HEK293 (cell line): ENCODE measurements around the gene FXYD1.

Experiments used
- GFI1B ChIP-seq: fragments of 450-650 bp; formaldehyde crosslinking; IDR thresholded peaks from 2 replicates; pipeline ENCODE4 v1.5.1; 2016; ENCODE audit warnings: missing biosample characterization, missing genetic modification characterization
- GLI2 ChIP-seq: fragments of 450-650 bp; formaldehyde crosslinking; IDR thresholded peaks from 2 replicates; pipeline ENCODE4; 2017; ENCODE audit warnings: missing biosample characterization, missing genetic modification characterization, low read depth, borderline replicate concordance
- MZF1 ChIP-seq: fragments of 450-650 bp; formaldehyde crosslinking; IDR thresholded peaks from 2 replicates; pipeline ENCODE4 v1.5.1; 2017; ENCODE audit warnings: missing biosample characterization, missing genetic modification characterization, borderline replicate concordance
- SP2 ChIP-seq: fragments of 450-650 bp; formaldehyde crosslinking; IDR thresholded peaks from 2 replicates; pipeline ENCODE4 v1.5.1; 2016; ENCODE audit warnings: missing biosample characterization, missing genetic modification characterization
- ZBTB1 ChIP-seq: fragments of 450-650 bp; formaldehyde crosslinking; IDR thresholded peaks from 2 replicates; pipeline ENCODE4 v1.5.1; 2016; ENCODE audit warnings: missing biosample characterization, missing genetic modification characterization
- ZEB2 ChIP-seq: fragments of 450-650 bp; formaldehyde crosslinking; IDR thresholded peaks from 2 replicates; pipeline ENCODE4 v1.5.1; 2016; ENCODE audit warnings: missing biosample characterization, missing genetic modification characterization
- ZFP37 ChIP-seq: fragments of 450-650 bp; formaldehyde crosslinking; IDR thresholded peaks from 2 replicates; pipeline ENCODE4 v1.5.1; 2016; ENCODE audit warnings: missing biosample characterization, missing genetic modification characterization
- ZNF132 ChIP-seq: fragments of 450-650 bp; formaldehyde crosslinking; IDR thresholded peaks from 2 replicates; pipeline ENCODE4 v1.5.1; 2017; ENCODE audit warnings: missing biosample characterization, missing genetic modification characterization, borderline replicate concordance
- ZNF239 ChIP-seq: fragments of 450-650 bp; formaldehyde crosslinking; IDR thresholded peaks from 2 replicates; pipeline ENCODE4 v1.5.1; 2016; ENCODE audit warnings: missing biosample characterization, missing genetic modification characterization
- ZNF48 ChIP-seq: fragments of 450-650 bp; formaldehyde crosslinking; IDR thresholded peaks from 2 replicates; pipeline ENCODE4 v1.5.1; 2016; ENCODE audit warnings: missing biosample characterization, missing genetic modification characterization
- ZNF501 ChIP-seq: fragments of 450-650 bp; formaldehyde crosslinking; IDR thresholded peaks from 2 replicates; pipeline ENCODE4 v1.5.1; 2016; ENCODE audit warnings: missing biosample characterization, missing genetic modification characterization
- ZNF529 ChIP-seq: fragments of 450-650 bp; formaldehyde crosslinking; IDR thresholded peaks from 2 replicates; pipeline ENCODE4 v1.5.1; 2017; ENCODE audit warnings: missing genetic modification characterization, missing biosample characterization; ENCODE audit not compliant: insufficient replicate concordance
- ZNF544 ChIP-seq: fragments of 450-650 bp; formaldehyde crosslinking; IDR thresholded peaks from 2 replicates; pipeline ENCODE4 v1.5.0; 2017; ENCODE audit warnings: missing biosample characterization, missing genetic modification characterization
- ZNF548 ChIP-seq: fragments of 450-650 bp; formaldehyde crosslinking; IDR thresholded peaks from 2 replicates; pipeline ENCODE4 v1.5.1; 2016; ENCODE audit warnings: missing biosample characterization, missing genetic modification characterization
- ZNF549 ChIP-seq: fragments of 450-650 bp; IDR thresholded peaks from 2 replicates; pipeline ENCODE4 v1.5.1; 2018; ENCODE audit warnings: missing biosample characterization, missing genetic modification characterization, mild to moderate bottlenecking, inconsistent platforms, moderate library complexity
- ZNF555 ChIP-seq: fragments of 450-650 bp; formaldehyde crosslinking; conservative IDR thresholded peaks from 2 replicates; pipeline ENCODE4 v1.5.1; 2017; ENCODE audit warnings: missing biosample characterization, mild to moderate bottlenecking, missing genetic modification characterization, inconsistent platforms
- ZNF768 ChIP-seq: fragments of 450-650 bp; formaldehyde crosslinking; IDR thresholded peaks from 2 replicates; pipeline ENCODE4 v1.5.1; 2018; ENCODE audit warnings: missing biosample characterization, mild to moderate bottlenecking, missing genetic modification characterization
- ZNF776 ChIP-seq: fragments of 450-650 bp; formaldehyde crosslinking; IDR thresholded peaks from 2 replicates; pipeline ENCODE4 v1.5.0; 2017; ENCODE audit warnings: missing biosample characterization, missing genetic modification characterization, borderline replicate concordance
- ZNF777 ChIP-seq: fragments of 450-650 bp; formaldehyde crosslinking; IDR thresholded peaks from 2 replicates; pipeline ENCODE4 v1.5.1; 2017; ENCODE audit warnings: missing biosample characterization, missing genetic modification characterization, borderline replicate concordance
- ZSCAN30 ChIP-seq: fragments of 450-650 bp; IDR thresholded peaks from 2 replicates; pipeline ENCODE4 v1.5.1; 2018; ENCODE audit warnings: missing biosample characterization, mild to moderate bottlenecking, missing genetic modification characterization, moderate library complexity
- ZXDB ChIP-seq: fragments of 450-650 bp; formaldehyde crosslinking; IDR thresholded peaks from 2 replicates; pipeline ENCODE4 v1.5.1; 2016; ENCODE audit warnings: missing biosample characterization, missing genetic modification characterization
- TF ChIP-seq, protein P1 (sequence below): fragments of 450-650 bp; formaldehyde crosslinking; IDR thresholded peaks from 2 replicates; pipeline ENCODE4 v1.5.1; 2017; ENCODE audit warnings: missing biosample characterization, missing genetic modification characterization
- TF ChIP-seq, protein P2 (sequence below): fragments of 450-650 bp; formaldehyde crosslinking; IDR thresholded peaks from 2 replicates; pipeline ENCODE4 v1.5.1; 2016; ENCODE audit warnings: missing biosample characterization, missing genetic modification characterization
- TF ChIP-seq, protein P3 (sequence below): fragments of 450-650 bp; formaldehyde crosslinking; IDR thresholded peaks from 2 replicates; pipeline ENCODE4 v1.5.1; 2016; ENCODE audit warnings: missing biosample characterization, missing genetic modification characterization
- TF ChIP-seq, protein P4 (sequence below): IDR thresholded peaks from 2 replicates; pipeline ENCODE4 v1.6.1; 2011; ENCODE audit warnings: mild to moderate bottlenecking, low read depth, low read length, borderline replicate concordance
- TF ChIP-seq, protein P5 (sequence below): fragments of 450-650 bp; formaldehyde crosslinking; IDR thresholded peaks from 2 replicates; pipeline ENCODE4 v1.5.1; 2016; ENCODE audit warnings: missing biosample characterization, missing genetic modification characterization, low read depth

FXYD1 gene

DNA sequence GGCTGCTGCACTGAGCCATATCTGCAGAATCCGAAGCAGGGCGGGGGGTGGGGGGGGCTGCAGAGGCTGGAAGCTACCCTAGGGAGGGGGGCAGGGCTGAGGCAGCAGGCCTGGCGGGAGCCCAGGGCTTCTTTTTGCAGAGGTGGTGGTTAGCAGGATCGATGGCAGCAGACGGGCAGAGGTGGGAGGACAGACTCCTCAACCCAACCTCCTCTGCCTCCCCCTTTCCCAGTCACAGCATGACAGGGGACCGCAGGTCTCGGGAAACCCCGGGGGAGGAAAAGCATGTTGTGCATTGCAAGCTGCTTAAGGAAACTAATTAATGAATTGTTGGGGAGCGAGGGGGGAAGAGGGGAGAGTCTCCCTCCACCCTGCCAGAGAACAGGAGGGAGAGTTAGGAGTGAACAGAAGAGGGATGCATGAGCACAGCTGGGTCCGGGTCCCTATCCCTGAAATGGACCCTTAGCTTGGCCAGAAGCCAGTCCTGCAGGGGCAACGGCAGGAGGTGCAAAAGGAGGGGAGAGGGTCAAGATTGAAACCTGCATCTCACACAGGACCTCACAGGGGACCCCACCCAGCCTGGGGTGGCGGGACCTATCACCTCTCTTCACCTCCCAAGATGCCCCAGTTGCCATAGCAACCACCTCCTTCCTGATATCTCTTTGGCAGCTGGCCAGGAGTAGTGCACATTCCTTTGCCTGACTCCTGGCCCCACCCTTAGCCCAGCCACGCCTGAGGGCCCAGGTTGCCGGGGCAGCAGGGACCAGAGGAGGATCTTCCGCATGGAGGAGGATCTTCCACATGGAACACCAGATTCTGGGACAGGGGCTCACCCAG lies 6.2 kb downstream of the FXYD1 start (continued):
- no peak for TF ChIP-seq GFI1B (tag by site-specific recombination)
- no peak for TF ChIP-seq ZNF501
- 0 out of 2 replicates have a peak, but pooled peaks have one; percentile 51 for TF ChIP-seq ZNF544
- TF ChIP-seq ZNF48 = no peak
- 0 out of 2 replicates have a peak, but pooled peaks have one; percentile 56 for TF ChIP-seq ZEB2 (tag by site-specific recombination)
- no peak for TF ChIP-seq ZNF776 (tag by site-specific recombination)
- TF ChIP-seq MZF1 (tag by site-specific recombination) = no peak
- TF ChIP-seq, protein P1, sequence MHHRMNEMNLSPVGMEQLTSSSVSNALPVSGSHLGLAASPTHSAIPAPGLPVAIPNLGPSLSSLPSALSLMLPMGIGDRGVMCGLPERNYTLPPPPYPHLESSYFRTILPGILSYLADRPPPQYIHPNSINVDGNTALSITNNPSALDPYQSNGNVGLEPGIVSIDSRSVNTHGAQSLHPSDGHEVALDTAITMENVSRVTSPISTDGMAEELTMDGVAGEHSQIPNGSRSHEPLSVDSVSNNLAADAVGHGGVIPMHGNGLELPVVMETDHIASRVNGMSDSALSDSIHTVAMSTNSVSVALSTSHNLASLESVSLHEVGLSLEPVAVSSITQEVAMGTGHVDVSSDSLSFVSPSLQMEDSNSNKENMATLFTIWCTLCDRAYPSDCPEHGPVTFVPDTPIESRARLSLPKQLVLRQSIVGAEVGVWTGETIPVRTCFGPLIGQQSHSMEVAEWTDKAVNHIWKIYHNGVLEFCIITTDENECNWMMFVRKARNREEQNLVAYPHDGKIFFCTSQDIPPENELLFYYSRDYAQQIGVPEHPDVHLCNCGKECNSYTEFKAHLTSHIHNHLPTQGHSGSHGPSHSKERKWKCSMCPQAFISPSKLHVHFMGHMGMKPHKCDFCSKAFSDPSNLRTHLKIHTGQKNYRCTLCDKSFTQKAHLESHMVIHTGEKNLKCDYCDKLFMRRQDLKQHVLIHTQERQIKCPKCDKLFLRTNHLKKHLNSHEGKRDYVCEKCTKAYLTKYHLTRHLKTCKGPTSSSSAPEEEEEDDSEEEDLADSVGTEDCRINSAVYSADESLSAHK (tag by site-specific recombination) = no peak
- TF ChIP-seq ZNF529 (tag by site-specific recombination) = no peak
- TF ChIP-seq, protein P2, sequence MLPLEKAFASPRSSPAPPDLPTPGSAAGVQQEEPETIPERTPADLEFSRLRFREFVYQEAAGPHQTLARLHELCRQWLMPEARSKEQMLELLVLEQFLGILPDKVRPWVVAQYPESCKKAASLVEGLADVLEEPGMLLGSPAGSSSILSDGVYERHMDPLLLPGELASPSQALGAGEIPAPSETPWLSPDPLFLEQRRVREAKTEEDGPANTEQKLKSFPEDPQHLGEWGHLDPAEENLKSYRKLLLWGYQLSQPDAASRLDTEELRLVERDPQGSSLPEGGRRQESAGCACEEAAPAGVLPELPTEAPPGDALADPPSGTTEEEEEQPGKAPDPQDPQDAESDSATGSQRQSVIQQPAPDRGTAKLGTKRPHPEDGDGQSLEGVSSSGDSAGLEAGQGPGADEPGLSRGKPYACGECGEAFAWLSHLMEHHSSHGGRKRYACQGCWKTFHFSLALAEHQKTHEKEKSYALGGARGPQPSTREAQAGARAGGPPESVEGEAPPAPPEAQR (tag by site-specific recombination) = no peak
- no peak for TF ChIP-seq ZSCAN30 (tag by site-specific recombination)
- no peak for TF ChIP-seq ZNF132 (tag by site-specific recombination)
- TF ChIP-seq ZNF549 (tag by site-specific recombination) = no peak
- TF ChIP-seq, protein P3, sequence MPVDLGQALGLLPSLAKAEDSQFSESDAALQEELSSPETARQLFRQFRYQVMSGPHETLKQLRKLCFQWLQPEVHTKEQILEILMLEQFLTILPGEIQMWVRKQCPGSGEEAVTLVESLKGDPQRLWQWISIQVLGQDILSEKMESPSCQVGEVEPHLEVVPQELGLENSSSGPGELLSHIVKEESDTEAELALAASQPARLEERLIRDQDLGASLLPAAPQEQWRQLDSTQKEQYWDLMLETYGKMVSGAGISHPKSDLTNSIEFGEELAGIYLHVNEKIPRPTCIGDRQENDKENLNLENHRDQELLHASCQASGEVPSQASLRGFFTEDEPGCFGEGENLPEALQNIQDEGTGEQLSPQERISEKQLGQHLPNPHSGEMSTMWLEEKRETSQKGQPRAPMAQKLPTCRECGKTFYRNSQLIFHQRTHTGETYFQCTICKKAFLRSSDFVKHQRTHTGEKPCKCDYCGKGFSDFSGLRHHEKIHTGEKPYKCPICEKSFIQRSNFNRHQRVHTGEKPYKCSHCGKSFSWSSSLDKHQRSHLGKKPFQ = no peak
- no peak for TF ChIP-seq GLI2
- TF ChIP-seq ZXDB (tag by site-specific recombination) = peak; percentile 88
- TF ChIP-seq ZNF777 (tag by site-specific recombination) = no peak
- TF ChIP-seq, protein P4, sequence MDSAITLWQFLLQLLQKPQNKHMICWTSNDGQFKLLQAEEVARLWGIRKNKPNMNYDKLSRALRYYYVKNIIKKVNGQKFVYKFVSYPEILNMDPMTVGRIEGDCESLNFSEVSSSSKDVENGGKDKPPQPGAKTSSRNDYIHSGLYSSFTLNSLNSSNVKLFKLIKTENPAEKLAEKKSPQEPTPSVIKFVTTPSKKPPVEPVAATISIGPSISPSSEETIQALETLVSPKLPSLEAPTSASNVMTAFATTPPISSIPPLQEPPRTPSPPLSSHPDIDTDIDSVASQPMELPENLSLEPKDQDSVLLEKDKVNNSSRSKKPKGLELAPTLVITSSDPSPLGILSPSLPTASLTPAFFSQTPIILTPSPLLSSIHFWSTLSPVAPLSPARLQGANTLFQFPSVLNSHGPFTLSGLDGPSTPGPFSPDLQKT = no peak
- no peak for TF ChIP-seq ZNF555 (tag by site-specific recombination)
- peak; percentile 63 for TF ChIP-seq SP2
- TF ChIP-seq ZNF768 (tag by site-specific recombination) = no peak
- TF ChIP-seq ZFP37 (tag by site-specific recombination) = no peak; the same call in 1 of the 2 replicates
- no peak; the same call in 1 of the 2 replicates for TF ChIP-seq ZNF548 (tag by site-specific recombination)
- TF ChIP-seq ZNF239 (tag by site-specific recombination) = no peak
- TF ChIP-seq, protein P5, sequence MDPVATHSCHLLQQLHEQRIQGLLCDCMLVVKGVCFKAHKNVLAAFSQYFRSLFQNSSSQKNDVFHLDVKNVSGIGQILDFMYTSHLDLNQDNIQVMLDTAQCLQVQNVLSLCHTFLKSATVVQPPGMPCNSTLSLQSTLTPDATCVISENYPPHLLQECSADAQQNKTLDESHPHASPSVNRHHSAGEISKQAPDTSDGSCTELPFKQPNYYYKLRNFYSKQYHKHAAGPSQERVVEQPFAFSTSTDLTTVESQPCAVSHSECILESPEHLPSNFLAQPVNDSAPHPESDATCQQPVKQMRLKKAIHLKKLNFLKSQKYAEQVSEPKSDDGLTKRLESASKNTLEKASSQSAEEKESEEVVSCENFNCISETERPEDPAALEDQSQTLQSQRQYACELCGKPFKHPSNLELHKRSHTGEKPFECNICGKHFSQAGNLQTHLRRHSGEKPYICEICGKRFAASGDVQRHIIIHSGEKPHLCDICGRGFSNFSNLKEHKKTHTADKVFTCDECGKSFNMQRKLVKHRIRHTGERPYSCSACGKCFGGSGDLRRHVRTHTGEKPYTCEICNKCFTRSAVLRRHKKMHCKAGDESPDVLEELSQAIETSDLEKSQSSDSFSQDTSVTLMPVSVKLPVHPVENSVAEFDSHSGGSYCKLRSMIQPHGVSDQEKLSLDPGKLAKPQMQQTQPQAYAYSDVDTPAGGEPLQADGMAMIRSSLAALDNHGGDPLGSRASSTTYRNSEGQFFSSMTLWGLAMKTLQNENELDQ (tag by site-specific recombination) = no peak
- no peak for TF ChIP-seq ZBTB1 (tag by site-specific recombination)
